Mammary epithelial cell (primary cell): ENCODE measurements around the gene FGG.

ENCODE experiments used
- EZH2 ChIP-seq: IDR thresholded peaks from 2 replicates; pipeline ENCODE4 v1.6.1; 2012; ENCODE audit warnings: low read length, inconsistent platforms, borderline replicate concordance
- TF ChIP-seq, protein P1 (sequence below), 2 donors: IDR thresholded peaks in 1 of 2; conservative IDR thresholded peaks in 1 of 2; 2 replicates each; pipeline ENCODE4 v1.5.1; 2011 to 2012; ENCODE audit warnings: inconsistent platforms in 2 of 2, low read length in 2 of 2, mild to moderate bottlenecking in 2 of 2, control low read depth in 1 of 2, low read depth in 1 of 2; ENCODE audit not compliant: insufficient read depth in 1 of 2; ENCODE audit errors: extremely low read depth in 1 of 2

DNA sequence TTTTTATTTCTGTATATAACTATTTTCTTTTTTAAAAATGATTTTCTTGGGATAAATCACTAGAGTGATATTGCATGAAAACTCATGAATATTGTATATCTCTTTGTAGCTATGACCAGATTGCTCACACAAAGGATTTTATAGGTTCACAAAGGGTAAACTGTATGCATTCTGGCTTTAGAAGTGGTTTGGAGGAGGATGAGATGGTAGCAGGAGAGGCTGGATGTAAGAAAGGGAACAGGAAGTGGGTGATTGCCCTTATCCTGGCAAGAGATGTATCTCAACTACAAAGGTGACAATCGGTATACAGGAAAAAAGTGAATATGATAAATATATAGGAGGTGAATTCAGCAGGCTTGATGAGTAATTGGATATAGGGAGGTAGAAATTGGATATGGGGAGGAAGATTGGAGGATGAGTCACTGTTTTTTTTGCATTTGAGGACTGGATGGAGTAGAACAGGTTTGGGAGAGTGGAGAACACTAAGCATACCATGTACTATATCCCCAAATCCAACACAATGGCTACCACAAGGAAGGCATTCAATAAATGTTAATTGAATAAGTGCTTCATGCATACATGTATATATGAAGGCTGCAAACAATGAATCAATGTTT is 9.9 kb downstream of the FGG start:
- TF ChIP-seq, protein P1, sequence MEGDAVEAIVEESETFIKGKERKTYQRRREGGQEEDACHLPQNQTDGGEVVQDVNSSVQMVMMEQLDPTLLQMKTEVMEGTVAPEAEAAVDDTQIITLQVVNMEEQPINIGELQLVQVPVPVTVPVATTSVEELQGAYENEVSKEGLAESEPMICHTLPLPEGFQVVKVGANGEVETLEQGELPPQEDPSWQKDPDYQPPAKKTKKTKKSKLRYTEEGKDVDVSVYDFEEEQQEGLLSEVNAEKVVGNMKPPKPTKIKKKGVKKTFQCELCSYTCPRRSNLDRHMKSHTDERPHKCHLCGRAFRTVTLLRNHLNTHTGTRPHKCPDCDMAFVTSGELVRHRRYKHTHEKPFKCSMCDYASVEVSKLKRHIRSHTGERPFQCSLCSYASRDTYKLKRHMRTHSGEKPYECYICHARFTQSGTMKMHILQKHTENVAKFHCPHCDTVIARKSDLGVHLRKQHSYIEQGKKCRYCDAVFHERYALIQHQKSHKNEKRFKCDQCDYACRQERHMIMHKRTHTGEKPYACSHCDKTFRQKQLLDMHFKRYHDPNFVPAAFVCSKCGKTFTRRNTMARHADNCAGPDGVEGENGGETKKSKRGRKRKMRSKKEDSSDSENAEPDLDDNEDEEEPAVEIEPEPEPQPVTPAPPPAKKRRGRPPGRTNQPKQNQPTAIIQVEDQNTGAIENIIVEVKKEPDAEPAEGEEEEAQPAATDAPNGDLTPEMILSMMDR (conservative IDR thresholded peaks at IDR 0.05 in 1 of 2, IDR thresholded peaks at IDR 0.05 in 1 of 2; ENCODE audit: extremely low read depth in 1 of 2, insufficient read depth in 1 of 2, low read depth in 1 of 2, low read length in 2 of 2) = no peak
- no peak for TF ChIP-seq EZH2
